ENCODE results near the gene SCRT2.

SCRT2 gene

DNA sequence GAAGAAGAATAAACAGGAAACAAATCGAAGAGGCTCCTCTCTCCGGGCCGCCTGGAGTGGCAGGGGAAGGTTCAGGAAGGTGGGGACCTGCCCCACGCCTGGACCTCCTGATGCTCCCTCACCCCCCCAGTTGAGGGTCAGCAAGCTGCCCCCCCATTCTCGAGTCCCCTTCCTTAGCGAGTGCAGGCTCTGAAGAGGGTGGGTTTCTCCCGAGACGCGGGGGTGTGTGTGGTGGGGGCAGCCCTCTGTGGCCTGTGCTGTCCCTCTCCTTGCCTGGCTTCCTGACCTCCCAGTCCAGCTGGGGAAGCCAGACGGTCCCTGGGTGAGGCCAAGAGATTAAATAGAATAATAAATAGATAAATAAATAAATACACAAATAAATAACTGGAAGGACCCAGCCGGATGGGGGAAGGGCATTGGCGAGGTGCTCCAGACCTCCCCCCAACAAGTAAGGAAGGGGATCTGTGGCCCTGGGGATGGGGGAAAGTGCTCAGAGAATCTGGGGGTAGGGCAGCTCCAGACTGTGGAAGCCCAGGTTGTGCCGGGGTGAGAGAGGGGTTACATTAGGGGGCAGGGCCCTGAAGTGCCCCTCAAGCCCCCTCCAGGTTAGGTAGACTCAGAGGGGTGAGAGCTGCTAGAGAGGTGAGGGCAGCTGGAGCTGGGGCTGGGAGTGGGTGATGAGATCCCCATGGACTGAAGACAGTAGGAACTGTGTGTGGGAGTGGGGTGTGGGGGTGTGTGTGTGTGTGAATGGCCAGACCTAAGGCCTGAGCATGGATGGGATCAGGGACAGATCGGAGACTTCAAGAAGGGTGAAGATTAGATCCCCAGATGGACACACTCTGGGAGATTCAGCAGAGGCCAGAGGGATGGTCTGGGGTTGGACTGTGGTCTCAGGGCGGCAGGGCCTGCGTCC lies 13.1 kb downstream of the SCRT2 start:
- Histone ChIP-seq H3K9me3 (ENCODE audit: control insufficient read depth, low read length) (no peaks in the 10 kb centered on the region), H3K4me3 (ENCODE audit: insufficient read depth in 1 of 2, low read depth in 1 of 2, low read length in 2 of 2) (no peak overlapping the region), H2BK15ac (ENCODE audit: low read depth, poor library complexity, severe bottlenecking) (peak overlapping the region; percentile 9), H2BK12ac (ENCODE audit: low read length in 2 of 2) (no peak overlapping the region), H2BK5ac (ENCODE audit: low read depth, low read length, poor library complexity, severe bottlenecking) (no peak overlapping the region), H3K9ac (ENCODE audit: low read length) (no peak overlapping the region), H3K27ac (ENCODE audit: low read length, poor library complexity, severe bottlenecking) (no peak overlapping the region), H3K4me2 (ENCODE audit: low read length, poor library complexity, severe bottlenecking) (peak overlapping the region; percentile 35), H2BK120ac (ENCODE audit: low read depth, low read length) (no peak overlapping the region), H3K23ac (ENCODE audit: low read length in 2 of 2) (no peak overlapping the region), H2AFZ (ENCODE audit: low read depth, low read length) (no peak overlapping the region), H3K27me3 (ENCODE audit: control insufficient read depth in 1 of 2, insufficient read depth in 1 of 2, low read length in 2 of 2) (peaks cover 64 to 88% of the 10 kb centered on the region in 2 experiments), H3K4me1 (ENCODE audit: control insufficient read depth, insufficient read depth, low read depth, low read length) (peaks cover 14% of the 10 kb centered on the region), H3K4ac (ENCODE audit: low read depth in 1 of 2, low read length in 2 of 2) (no peak overlapping the region), H3K18ac (ENCODE audit: low read depth in 1 of 2, low read length in 2 of 2) (no peak overlapping the region), H3K36me3 (ENCODE audit: control insufficient read depth in 1 of 2, insufficient read depth in 2 of 2, low read depth in 1 of 2, low read length in 2 of 2) (no peaks in the 10 kb centered on the region), H3K79me1 (replicated peaks; ENCODE audit: low read length, poor library complexity, severe bottlenecking) (no peaks in the 10 kb centered on the region), H4K8ac (ENCODE audit: low read length) (no peak overlapping the region), H3K14ac (ENCODE audit: low read length in 2 of 2) (no peak overlapping the region), H4K91ac (ENCODE audit: low read length) (no peak overlapping the region), H2AK5ac (ENCODE audit: low read length, severe bottlenecking) (no peak overlapping the region)
- WGBS: 63% methylated on average over 14 of the region's 16 CpGs
- DNase-seq: no peak

DNA sequence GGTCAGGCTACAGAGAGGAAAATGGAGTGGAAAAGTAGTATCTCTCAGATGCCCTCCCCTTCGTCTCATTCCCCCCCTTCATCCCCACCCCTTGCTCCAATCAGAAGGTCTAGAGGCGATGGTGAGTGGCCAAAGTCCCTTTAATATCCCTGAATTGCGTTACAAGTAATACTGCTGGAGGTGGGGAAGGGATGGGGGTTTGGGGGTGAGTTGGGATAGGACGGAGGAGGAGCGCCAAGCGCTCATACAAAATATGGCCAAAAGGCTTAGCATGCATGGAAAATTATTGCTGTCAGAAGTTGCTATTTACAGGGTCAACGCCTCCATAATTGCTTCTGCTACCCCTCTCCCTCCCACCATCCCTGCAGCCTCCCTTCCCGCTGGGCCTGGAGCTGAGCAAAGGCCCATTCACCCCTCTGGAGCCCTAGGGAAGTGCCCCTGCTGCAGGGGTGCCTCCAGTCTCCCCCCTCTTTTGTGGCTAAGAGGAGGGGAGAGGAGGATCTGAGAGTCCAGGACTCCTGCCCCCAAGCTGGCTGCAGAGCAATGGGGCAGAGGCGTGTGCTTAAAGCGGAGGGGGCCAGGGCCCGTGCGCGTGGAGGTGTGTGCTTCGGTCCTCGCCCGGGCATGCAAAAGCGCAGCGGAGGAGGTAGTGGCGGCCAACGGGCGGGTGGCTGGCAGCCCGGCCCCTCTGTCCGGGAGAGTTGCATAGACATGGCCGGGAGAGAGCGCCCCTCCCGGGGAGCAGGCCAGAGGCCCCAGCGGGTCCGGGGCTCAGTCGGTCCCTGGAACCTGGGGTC lies 13.9 kb downstream of the SCRT2 start:
- no peak for DNase-seq
- H2AK5ac ChIP-seq (ENCODE audit: low read length, severe bottlenecking): no peak overlapping the region
- no peak overlapping the region for H2BK5ac ChIP-seq (ENCODE audit: low read depth, low read length, poor library complexity, severe bottlenecking)
- no peak overlapping the region for H3K4ac ChIP-seq (ENCODE audit: low read depth in 1 of 2, low read length in 2 of 2)
- no peaks in the 10 kb centered on the region for H3K36me3 ChIP-seq (ENCODE audit: control insufficient read depth in 1 of 2, insufficient read depth in 2 of 2, low read depth in 1 of 2, low read length in 2 of 2)
- H3K4me1 ChIP-seq (ENCODE audit: control insufficient read depth, insufficient read depth, low read depth, low read length): peaks cover 14% of the 10 kb centered on the region
- H3K4me2 ChIP-seq (ENCODE audit: low read length, poor library complexity, severe bottlenecking): peak overlapping the region; percentile 35
- H4K91ac ChIP-seq (ENCODE audit: low read length): no peak overlapping the region
- no peak overlapping the region for H3K27ac ChIP-seq (ENCODE audit: low read length, poor library complexity, severe bottlenecking)
- peak overlapping the region in 1 of 2 experiments; percentile 7 for H3K14ac ChIP-seq (ENCODE audit: low read length in 2 of 2)
- H2AFZ ChIP-seq (ENCODE audit: low read depth, low read length): no peak overlapping the region
- H2BK120ac ChIP-seq (ENCODE audit: low read depth, low read length): no peak overlapping the region
- H2BK12ac ChIP-seq (ENCODE audit: low read length in 2 of 2): peak overlapping the region in 1 of 2 experiments; percentile 6
- H2BK15ac ChIP-seq (ENCODE audit: low read depth, poor library complexity, severe bottlenecking): no peak overlapping the region
- no peaks in the 10 kb centered on the region for H3K79me1 ChIP-seq (replicated peaks; ENCODE audit: low read length, poor library complexity, severe bottlenecking)
- 34% methylated on average over 28 of the region's 29 CpGs for WGBS
- H3K4me3 ChIP-seq (ENCODE audit: insufficient read depth in 1 of 2, low read depth in 1 of 2, low read length in 2 of 2): peak overlapping the region in 1 of 2 experiments; percentile 40
- H3K9me3 ChIP-seq (ENCODE audit: control insufficient read depth, low read length): no peaks in the 10 kb centered on the region
- H3K23ac ChIP-seq (ENCODE audit: low read length in 2 of 2): no peak overlapping the region
- H3K9ac ChIP-seq (ENCODE audit: low read length): no peak overlapping the region
- H3K18ac ChIP-seq (ENCODE audit: low read depth in 1 of 2, low read length in 2 of 2): peak overlapping the region in 1 of 2 experiments; percentile 54
- H3K27me3 ChIP-seq (ENCODE audit: control insufficient read depth in 1 of 2, insufficient read depth in 1 of 2, low read length in 2 of 2): peaks cover 69 to 88% of the 10 kb centered on the region in 2 experiments
- H4K8ac ChIP-seq (ENCODE audit: low read length): no peak overlapping the region

DNA sequence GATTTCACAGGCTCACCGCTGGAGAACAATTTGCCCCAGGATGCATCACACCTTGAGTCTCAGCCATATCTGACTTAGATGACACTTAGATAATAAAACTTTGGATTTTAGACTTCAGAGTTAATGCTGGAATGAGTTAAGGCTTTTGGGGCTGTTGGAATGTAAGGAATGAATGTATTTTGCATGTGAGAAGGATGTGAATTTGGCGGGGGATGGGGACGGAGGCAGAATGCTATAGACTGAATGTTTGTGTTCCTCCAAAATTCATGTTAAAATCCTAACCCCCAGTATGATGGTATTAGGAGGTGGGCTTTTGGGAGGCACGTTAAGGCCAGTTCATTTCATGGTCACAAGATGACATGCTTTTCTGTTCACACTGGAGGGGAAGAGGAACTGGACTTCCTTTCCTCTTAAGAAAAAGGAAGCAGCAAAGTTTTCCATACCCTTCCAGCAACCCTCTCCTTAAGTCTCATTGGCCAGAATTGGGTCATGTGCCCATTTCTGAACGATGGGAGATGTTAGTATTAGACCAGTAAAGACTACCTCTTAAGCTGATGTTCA lies 16.8 kb downstream of the SCRT2 start:
- H3K9ac ChIP-seq (ENCODE audit: low read length): no peak overlapping the region
- no peak for DNase-seq
- H3K79me1 ChIP-seq (replicated peaks; ENCODE audit: low read length, poor library complexity, severe bottlenecking): no peaks in the 10 kb centered on the region
- no peak overlapping the region for H2BK12ac ChIP-seq (ENCODE audit: low read length in 2 of 2)
- no peaks in the 10 kb centered on the region for H3K9me3 ChIP-seq (ENCODE audit: control insufficient read depth, low read length)
- no peak overlapping the region for H2AFZ ChIP-seq (ENCODE audit: low read depth, low read length)
- no peak overlapping the region for H3K4me3 ChIP-seq (ENCODE audit: insufficient read depth in 1 of 2, low read depth in 1 of 2, low read length in 2 of 2)
- no peak overlapping the region for H3K18ac ChIP-seq (ENCODE audit: low read depth in 1 of 2, low read length in 2 of 2)
- no peak overlapping the region for H3K23ac ChIP-seq (ENCODE audit: low read length in 2 of 2)
- H2AK5ac ChIP-seq (ENCODE audit: low read length, severe bottlenecking): no peak overlapping the region
- no peak overlapping the region for H3K27ac ChIP-seq (ENCODE audit: low read length, poor library complexity, severe bottlenecking)
- no peaks in the 10 kb centered on the region for H3K36me3 ChIP-seq (ENCODE audit: control insufficient read depth in 1 of 2, insufficient read depth in 2 of 2, low read depth in 1 of 2, low read length in 2 of 2)
- 23% methylated on average over 3 of the region's 5 CpGs for WGBS
- peaks cover 16% of the 10 kb centered on the region for H3K4me1 ChIP-seq (ENCODE audit: control insufficient read depth, insufficient read depth, low read depth, low read length)
- H3K14ac ChIP-seq (ENCODE audit: low read length in 2 of 2): no peak overlapping the region
- H3K4ac ChIP-seq (ENCODE audit: low read depth in 1 of 2, low read length in 2 of 2): no peak overlapping the region
- no peak overlapping the region for H2BK120ac ChIP-seq (ENCODE audit: low read depth, low read length)
- no peak overlapping the region for H2BK5ac ChIP-seq (ENCODE audit: low read depth, low read length, poor library complexity, severe bottlenecking)
- H4K8ac ChIP-seq (ENCODE audit: low read length): no peak overlapping the region
- no peak overlapping the region for H2BK15ac ChIP-seq (ENCODE audit: low read depth, poor library complexity, severe bottlenecking)
- no peak overlapping the region for H4K91ac ChIP-seq (ENCODE audit: low read length)
- H3K4me2 ChIP-seq (ENCODE audit: low read length, poor library complexity, severe bottlenecking): no peak overlapping the region
- H3K27me3 ChIP-seq (ENCODE audit: control insufficient read depth in 1 of 2, insufficient read depth in 1 of 2, low read length in 2 of 2): peaks cover 64 to 72% of the 10 kb centered on the region in 2 experiments

DNA sequence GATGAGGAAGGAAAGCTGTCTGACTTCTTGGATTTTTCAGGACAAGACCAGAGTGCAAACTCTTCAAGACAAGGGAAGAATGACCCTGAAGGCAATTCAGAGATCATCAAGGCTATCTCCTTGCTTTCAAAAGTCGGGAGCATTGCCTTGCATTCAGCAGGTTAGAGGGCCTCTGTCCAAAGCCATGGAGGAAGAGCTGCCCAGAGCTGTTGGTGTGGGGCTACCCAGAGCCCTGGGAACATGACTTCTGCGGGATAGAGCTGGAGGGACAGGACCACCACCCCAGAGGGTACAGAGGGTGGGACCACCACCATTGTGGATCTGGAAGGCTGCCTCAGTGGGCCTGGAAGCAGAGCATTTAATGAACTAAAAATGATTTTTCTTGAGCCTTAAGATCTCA lies 17.4 kb downstream of the SCRT2 start:
- 33% methylated on average over 2 of the region's 2 CpGs for WGBS
- Histone ChIP-seq H3K36me3 (ENCODE audit: control insufficient read depth in 1 of 2, insufficient read depth in 2 of 2, low read depth in 1 of 2, low read length in 2 of 2) (no peaks in the 10 kb centered on the region), H3K27ac (ENCODE audit: low read length, poor library complexity, severe bottlenecking) (no peak overlapping the region), H3K9me3 (ENCODE audit: control insufficient read depth, low read length) (no peaks in the 10 kb centered on the region), H2BK120ac (ENCODE audit: low read depth, low read length) (no peak overlapping the region), H3K4me1 (ENCODE audit: control insufficient read depth, insufficient read depth, low read depth, low read length) (peaks cover 17% of the 10 kb centered on the region), H3K14ac (ENCODE audit: low read length in 2 of 2) (no peak overlapping the region), H3K27me3 (ENCODE audit: control insufficient read depth in 1 of 2, insufficient read depth in 1 of 2, low read length in 2 of 2) (peaks cover 63 to 66% of the 10 kb centered on the region in 2 experiments), H3K23ac (ENCODE audit: low read length in 2 of 2) (no peak overlapping the region), H2BK5ac (ENCODE audit: low read depth, low read length, poor library complexity, severe bottlenecking) (no peak overlapping the region), H2BK15ac (ENCODE audit: low read depth, poor library complexity, severe bottlenecking) (no peak overlapping the region), H2AFZ (ENCODE audit: low read depth, low read length) (no peak overlapping the region), H3K18ac (ENCODE audit: low read depth in 1 of 2, low read length in 2 of 2) (no peak overlapping the region), H4K91ac (ENCODE audit: low read length) (no peak overlapping the region), H3K79me1 (replicated peaks; ENCODE audit: low read length, poor library complexity, severe bottlenecking) (no peaks in the 10 kb centered on the region), H2AK5ac (ENCODE audit: low read length, severe bottlenecking) (no peak overlapping the region), H3K9ac (ENCODE audit: low read length) (no peak overlapping the region), H2BK12ac (ENCODE audit: low read length in 2 of 2) (no peak overlapping the region), H3K4me3 (ENCODE audit: insufficient read depth in 1 of 2, low read depth in 1 of 2, low read length in 2 of 2) (no peak overlapping the region), H4K8ac (ENCODE audit: low read length) (no peak overlapping the region), H3K4ac (ENCODE audit: low read depth in 1 of 2, low read length in 2 of 2) (no peak overlapping the region), H3K4me2 (ENCODE audit: low read length, poor library complexity, severe bottlenecking) (no peak overlapping the region)
- no peak for DNase-seq

Data from mesenchymal stem cell (in vitro differentiated cells and primary cell).